Fibroblast of the aortic adventitia (primary cell): ENCODE results near the gene DNMT3L. TPM values are rescaled to one million over a fixed set of nuclear protein-coding genes. Genes with fewer than 3 reads are reported as not detected.

Experiments
- DNase-seq: peaks from one replicate; pipeline ENCODE4 v3.0.0-alpha.2; 2010; ENCODE audit warnings: low read depth
- H3K4me3 ChIP-seq: 2 replicates; pipeline ENCODE4 v1.5.1; 2011; ENCODE audit warnings: low read depth, mild to moderate bottlenecking, control low read depth, low read length, moderate library complexity
- CTCF ChIP-seq: IDR thresholded peaks from 2 replicates; pipeline ENCODE4 v1.5.1; 2011; ENCODE audit warnings: mild to moderate bottlenecking, low read length, control low read depth, inconsistent platforms; ENCODE audit not compliant: insufficient read depth
- total RNA-seq: library from RNA; depleted of rRNA; stranded (reverse); fragments of >200 nt; gene quantifications from 2 replicates; pipeline ENCODE4 v1.2.3, GENCODE V29; 2012; ENCODE audit warnings: low replicate concordance

Gene DNMT3L
- total RNA-seq, 1 donor: not detected

- no peak for TF ChIP-seq CTCF
These were observed 2.1 kb upstream of the DNMT3L start for GRCh38 chr21:44263768-44264167.

GRCh38 chr21:44263221-44263760, 1.6 kb upstream of the DNMT3L start:
- H3K4me3 ChIP-seq: no peak overlapping the region
- TF ChIP-seq CTCF: no peak
- no peak for DNase-seq

More at GRCh38 chr21:44263768-44264167, 2.1 kb upstream of the DNMT3L start:
- no peak overlapping the region for H3K4me3 ChIP-seq
- DNase-seq: no peak

- H3K4me3 ChIP-seq: no peak overlapping the region
- TF ChIP-seq CTCF: no peak
- no peak for DNase-seq
These were observed 800 bp upstream of the DNMT3L start for GRCh38 chr21:44262338-44263056.

GRCh38 chr21:44260791-44261631, 686 bp downstream of the DNMT3L start:
- no peak for DNase-seq
- no peak for TF ChIP-seq CTCF
- no peak overlapping the region for H3K4me3 ChIP-seq

GRCh38 chr21:44260066-44260465, 1.6 kb downstream of the DNMT3L start:
- DNase-seq: no peak
- no peak overlapping the region for H3K4me3 ChIP-seq
- TF ChIP-seq CTCF: no peak

GRCh38 chr21:44259082-44259705, 2.5 kb downstream of the DNMT3L start:
- H3K4me3 ChIP-seq: no peak overlapping the region
- no peak for TF ChIP-seq CTCF
- DNase-seq: no peak
